ENCODE measurements around the gene MGME1. TPM values are rescaled to one million over a fixed set of nuclear protein-coding genes. Genes with fewer than 3 reads are reported as not detected.

The MGME1 gene
- total and polyA plus RNA-seq, 2 of the 13 experiments (the other 11 are each of a cell fraction or from before 2014, with no cell fraction given) = 36.7 to 66.6 TPM

DNA sequence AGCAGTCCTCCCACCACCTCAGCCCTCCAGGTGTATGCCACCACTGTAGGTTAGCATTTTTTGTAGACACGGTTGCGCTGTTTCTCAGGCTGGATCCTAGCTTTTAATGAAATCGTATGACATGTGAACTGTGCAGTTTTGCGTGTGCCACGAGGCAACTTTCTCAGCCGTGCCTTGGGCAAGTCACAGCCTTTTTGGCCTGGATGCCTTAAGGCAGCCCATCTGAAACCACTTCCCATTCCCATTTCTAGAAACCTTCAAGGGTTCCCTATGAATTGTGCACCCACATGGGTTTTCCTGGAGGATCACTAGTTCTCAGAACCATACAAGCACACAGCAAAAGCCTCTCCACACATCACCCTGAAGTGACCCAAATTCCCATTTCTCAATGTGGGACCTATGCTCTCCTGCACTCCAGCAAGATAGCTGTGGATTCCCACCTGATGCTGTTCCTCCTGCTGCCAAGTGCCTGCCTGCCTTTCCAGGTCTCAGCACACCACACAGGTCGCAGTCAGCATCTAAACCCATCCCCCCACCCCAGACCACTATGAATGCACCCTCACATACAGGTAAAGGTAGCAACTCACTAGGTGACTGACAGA is 29.1 kb upstream of the MGME1 start (continued):
- TF ChIP-seq, protein P1, sequence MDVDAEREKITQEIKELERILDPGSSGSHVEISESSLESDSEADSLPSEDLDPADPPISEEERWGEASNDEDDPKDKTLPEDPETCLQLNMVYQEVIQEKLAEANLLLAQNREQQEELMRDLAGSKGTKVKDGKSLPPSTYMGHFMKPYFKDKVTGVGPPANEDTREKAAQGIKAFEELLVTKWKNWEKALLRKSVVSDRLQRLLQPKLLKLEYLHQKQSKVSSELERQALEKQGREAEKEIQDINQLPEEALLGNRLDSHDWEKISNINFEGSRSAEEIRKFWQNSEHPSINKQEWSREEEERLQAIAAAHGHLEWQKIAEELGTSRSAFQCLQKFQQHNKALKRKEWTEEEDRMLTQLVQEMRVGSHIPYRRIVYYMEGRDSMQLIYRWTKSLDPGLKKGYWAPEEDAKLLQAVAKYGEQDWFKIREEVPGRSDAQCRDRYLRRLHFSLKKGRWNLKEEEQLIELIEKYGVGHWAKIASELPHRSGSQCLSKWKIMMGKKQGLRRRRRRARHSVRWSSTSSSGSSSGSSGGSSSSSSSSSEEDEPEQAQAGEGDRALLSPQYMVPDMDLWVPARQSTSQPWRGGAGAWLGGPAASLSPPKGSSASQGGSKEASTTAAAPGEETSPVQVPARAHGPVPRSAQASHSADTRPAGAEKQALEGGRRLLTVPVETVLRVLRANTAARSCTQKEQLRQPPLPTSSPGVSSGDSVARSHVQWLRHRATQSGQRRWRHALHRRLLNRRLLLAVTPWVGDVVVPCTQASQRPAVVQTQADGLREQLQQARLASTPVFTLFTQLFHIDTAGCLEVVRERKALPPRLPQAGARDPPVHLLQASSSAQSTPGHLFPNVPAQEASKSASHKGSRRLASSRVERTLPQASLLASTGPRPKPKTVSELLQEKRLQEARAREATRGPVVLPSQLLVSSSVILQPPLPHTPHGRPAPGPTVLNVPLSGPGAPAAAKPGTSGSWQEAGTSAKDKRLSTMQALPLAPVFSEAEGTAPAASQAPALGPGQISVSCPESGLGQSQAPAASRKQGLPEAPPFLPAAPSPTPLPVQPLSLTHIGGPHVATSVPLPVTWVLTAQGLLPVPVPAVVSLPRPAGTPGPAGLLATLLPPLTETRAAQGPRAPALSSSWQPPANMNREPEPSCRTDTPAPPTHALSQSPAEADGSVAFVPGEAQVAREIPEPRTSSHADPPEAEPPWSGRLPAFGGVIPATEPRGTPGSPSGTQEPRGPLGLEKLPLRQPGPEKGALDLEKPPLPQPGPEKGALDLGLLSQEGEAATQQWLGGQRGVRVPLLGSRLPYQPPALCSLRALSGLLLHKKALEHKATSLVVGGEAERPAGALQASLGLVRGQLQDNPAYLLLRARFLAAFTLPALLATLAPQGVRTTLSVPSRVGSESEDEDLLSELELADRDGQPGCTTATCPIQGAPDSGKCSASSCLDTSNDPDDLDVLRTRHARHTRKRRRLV (CRISPR knock-in tag; IDR thresholded peaks at IDR 0.05) = peak; percentile 17; the same call in 1 of the 2 replicates
- TF ChIP-seq KLF15 (CRISPR knock-in tag; IDR thresholded peaks at IDR 0.05; ENCODE audit: borderline replicate concordance) (peak; percentile 73; the same call in 1 of the 2 replicates), ZC3H13 (CRISPR knock-in tag; IDR thresholded peaks at IDR 0.05) (peak; percentile 31; the same call in 1 of the 2 replicates), ZNF326 (CRISPR knock-in tag; IDR thresholded peaks at IDR 0.05; ENCODE audit: borderline replicate concordance) (no peak), ZNF547 (CRISPR knock-in tag; IDR thresholded peaks at IDR 0.05) (no peak; the same call in 1 of the 2 replicates), CBX1 (IDR thresholded peaks at IDR 0.05; ENCODE audit: low read depth) (no peak), EHMT2 (IDR thresholded peaks at IDR 0.05; ENCODE audit: borderline replicate concordance, low read depth, low read length) (no peak)
- TF ChIP-seq, protein P2, sequence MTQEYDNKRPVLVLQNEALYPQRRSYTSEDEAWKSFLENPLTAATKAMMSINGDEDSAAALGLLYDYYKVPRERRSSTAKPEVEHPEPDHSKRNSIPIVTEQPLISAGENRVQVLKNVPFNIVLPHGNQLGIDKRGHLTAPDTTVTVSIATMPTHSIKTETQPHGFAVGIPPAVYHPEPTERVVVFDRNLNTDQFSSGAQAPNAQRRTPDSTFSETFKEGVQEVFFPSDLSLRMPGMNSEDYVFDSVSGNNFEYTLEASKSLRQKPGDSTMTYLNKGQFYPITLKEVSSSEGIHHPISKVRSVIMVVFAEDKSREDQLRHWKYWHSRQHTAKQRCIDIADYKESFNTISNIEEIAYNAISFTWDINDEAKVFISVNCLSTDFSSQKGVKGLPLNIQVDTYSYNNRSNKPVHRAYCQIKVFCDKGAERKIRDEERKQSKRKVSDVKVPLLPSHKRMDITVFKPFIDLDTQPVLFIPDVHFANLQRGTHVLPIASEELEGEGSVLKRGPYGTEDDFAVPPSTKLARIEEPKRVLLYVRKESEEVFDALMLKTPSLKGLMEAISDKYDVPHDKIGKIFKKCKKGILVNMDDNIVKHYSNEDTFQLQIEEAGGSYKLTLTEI (CRISPR knock-in tag; conservative IDR thresholded peaks at IDR 0.05) = no peak
- TF ChIP-seq, protein P3, sequence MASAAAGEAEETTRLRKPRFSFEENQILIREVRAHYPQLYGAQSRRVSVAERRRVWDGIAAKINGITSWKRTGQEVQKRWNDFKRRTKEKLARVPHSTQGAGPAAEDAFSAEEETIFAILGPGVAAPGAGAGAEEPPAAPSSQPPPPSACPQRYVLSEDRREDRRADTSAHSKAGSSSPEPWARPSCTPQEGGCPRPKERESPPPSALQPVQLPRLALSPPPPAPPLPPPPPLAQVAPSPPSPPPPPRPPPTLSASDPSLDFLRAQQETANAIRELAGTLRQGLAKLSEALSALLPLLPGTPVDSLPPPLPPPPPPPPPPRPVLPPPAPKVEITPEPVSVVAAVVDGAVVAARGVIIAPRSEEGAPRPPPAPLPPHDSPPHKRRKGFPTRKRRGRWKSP (CRISPR knock-in tag; IDR thresholded peaks at IDR 0.05) = peak; percentile 71; the same call in 1 of the 2 replicates
- TF ChIP-seq, protein P4, sequence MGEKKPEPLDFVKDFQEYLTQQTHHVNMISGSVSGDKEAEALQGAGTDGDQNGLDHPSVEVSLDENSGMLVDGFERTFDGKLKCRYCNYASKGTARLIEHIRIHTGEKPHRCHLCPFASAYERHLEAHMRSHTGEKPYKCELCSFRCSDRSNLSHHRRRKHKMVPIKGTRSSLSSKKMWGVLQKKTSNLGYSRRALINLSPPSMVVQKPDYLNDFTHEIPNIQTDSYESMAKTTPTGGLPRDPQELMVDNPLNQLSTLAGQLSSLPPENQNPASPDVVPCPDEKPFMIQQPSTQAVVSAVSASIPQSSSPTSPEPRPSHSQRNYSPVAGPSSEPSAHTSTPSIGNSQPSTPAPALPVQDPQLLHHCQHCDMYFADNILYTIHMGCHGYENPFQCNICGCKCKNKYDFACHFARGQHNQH (CRISPR knock-in tag; IDR thresholded peaks at IDR 0.05) = 0 out of 2 replicates have a peak, but pooled peaks have one; percentile 4
- TF ChIP-seq, protein P5, sequence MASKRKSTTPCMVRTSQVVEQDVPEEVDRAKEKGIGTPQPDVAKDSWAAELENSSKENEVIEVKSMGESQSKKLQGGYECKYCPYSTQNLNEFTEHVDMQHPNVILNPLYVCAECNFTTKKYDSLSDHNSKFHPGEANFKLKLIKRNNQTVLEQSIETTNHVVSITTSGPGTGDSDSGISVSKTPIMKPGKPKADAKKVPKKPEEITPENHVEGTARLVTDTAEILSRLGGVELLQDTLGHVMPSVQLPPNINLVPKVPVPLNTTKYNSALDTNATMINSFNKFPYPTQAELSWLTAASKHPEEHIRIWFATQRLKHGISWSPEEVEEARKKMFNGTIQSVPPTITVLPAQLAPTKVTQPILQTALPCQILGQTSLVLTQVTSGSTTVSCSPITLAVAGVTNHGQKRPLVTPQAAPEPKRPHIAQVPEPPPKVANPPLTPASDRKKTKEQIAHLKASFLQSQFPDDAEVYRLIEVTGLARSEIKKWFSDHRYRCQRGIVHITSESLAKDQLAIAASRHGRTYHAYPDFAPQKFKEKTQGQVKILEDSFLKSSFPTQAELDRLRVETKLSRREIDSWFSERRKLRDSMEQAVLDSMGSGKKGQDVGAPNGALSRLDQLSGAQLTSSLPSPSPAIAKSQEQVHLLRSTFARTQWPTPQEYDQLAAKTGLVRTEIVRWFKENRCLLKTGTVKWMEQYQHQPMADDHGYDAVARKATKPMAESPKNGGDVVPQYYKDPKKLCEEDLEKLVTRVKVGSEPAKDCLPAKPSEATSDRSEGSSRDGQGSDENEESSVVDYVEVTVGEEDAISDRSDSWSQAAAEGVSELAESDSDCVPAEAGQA (IDR thresholded peaks at IDR 0.05; ENCODE audit: low read depth) = no peak
- TF ChIP-seq, protein P5 (CRISPR knock-in tag; IDR thresholded peaks at IDR 0.05; ENCODE audit: borderline replicate concordance) = peak; percentile 8; the same call in 1 of the 2 replicates

Measured in HepG2 (cell line).